Superior temporal gyrus (tissue), 1 donor: Measurements from ENCODE around the gene TRMT10A.
"Not testable (repeated sequence)": the region's sequence is repeated elsewhere in the genome, so short reads cannot be mapped to it uniquely, and the experiment has no call there.

Experiments
- DNase-seq: peaks from one replicate; pipeline ENCODE4 v3.0.0-alpha.2; 2016; ENCODE audit errors: extremely low spot score

Gene TRMT10A

DNA sequence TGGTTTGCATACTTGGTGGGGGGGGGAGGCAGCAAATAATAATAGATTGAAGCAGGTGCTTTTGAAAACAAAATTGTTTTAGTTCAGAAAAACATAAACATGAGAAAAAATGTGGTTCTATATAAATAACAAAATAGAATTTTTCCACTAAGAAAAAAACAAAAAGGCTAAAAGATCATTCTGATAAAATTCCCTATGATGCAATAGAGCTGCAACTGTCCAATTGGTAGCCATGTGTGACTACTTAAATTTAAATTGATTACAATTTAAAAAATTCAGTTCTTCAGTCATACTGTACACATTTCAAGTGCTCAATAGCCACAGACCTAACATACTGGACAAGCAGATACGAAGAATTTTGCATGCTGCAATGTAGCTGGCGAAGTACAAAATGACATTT is 11.0 kb downstream of the TRMT10A start:
- no peak for DNase-seq

DNA sequence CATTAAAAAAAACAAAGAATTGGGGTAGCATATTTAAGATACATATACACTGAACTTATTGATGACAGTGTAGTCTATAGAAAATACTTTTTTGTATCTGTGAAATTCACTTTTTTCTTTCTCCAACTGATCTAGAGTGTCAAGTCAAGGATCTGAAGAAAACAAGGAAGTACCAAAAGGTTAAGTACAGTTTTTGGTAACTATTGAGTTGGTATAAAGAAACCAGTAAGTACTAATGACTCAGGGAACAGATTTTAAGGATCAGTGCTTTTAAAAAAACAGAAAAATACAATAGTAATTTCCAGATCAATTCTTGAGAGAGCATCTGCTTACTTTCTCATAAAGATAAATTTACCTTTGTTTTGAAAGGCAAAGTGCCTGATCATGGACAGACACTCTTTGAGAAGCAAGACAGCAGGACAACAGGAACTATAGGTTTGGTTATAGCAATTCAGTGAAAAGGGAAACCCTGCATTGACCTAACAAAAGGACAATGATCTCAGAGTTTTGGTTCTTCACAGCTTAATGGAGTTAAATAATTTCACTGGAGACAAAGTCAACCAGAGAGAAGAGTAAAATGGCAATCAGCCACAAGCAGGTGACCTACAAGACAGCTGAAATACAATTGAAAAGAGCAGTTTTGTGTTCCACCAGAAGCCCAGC is 23.4 kb downstream of the TRMT10A start:
- DNase-seq: no peak

DNA sequence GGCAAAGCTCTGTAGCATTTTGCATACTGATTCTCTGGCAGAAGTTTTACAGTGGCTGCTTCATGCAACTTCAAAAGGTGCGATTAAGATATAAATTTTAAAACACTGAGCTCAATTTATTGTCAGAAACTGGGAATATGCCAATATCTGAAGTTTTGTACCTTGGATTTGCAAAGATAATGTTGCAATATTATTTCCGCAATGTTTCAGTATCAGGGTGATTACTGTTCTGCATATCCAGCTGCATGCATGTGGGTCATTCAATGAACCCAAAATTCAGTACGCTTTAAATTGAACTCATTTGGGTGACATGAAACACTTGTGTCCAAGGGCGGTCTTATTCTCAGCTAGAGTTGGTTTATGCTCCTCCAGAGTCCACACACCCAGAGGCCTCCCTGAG is 26.2 kb downstream of the TRMT10A start:
- DNase-seq: no peak

DNA sequence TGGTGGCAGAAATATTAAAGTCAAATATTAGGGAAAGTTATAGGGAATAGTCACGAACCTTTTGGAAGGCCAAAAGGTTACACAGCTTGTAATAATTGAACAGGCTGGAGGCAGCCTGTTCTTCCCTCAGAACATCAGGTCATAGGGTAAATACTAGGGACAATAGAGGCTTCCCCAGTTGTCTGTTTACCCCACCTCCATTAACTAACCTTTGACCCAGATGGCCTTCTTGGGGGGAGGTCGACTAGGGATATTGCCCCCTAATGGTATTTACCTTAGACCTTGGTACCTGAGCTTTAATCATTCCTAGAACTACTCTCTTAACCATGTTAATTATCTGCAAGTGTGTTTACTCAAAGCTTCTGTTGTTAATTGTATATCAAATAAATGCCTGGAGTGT is 27.0 kb downstream of the TRMT10A start:
- DNase-seq: no peak

DNA sequence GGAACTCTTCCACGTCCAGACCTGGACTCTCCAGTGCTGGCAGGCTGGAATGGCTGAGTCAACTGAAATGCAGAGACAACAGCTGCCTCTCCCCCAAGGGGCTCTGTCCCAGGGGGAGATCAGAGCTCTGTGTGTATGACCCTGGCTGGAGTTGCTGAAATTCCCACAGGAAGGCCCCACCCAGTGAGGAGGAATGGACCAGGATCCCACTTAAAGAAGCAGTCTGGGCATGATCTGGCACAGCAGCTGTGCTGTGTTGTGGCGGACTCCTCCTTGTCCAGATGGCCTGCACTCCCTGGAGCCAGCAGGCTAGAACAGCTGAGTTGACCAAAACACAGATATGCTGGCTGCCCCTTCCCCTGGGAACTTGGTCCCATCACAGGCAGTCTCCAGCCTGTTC is 27.6 kb downstream of the TRMT10A start:
- DNase-seq: no peak

DNA sequence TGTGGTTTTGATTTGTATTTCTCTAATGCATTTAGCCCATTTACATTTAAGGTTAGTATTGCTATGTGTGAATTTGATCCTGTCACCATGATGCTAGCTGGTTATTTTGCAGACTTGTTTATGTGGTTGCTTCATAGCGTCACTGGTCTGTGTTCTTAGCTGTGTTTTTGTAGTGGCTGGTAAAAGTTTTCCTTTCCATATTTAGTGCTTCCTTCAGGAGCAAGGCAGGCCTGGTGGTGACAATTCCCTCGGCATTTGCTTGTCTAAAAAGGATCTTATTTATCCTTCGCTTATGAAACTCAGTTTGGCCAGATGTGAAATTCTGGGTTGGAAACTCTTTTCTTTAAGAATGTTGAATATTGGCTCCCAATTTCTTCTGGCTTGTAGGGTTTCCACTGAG is 29.1 kb downstream of the TRMT10A start:
- DNase-seq: not testable (repeated sequence)

DNA sequence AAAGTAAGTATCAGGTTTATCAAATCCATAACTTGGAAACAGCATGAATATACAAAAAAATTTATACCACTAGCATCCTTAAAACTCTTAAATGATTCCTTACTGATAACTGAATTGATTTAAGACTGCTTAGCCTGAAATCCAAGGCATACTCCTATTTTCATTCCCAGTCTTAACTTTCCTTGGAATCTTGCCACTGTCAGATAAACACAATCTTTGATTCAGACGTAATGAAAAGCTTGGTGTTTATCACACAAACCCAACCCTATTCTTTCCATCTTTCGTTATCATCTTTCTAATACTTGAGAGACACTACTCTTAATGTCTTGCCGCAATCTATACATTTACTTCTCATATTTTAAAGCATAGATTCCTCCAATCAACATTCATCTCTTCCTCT is 33.9 kb downstream of the TRMT10A start:
- no peak for DNase-seq

DNA sequence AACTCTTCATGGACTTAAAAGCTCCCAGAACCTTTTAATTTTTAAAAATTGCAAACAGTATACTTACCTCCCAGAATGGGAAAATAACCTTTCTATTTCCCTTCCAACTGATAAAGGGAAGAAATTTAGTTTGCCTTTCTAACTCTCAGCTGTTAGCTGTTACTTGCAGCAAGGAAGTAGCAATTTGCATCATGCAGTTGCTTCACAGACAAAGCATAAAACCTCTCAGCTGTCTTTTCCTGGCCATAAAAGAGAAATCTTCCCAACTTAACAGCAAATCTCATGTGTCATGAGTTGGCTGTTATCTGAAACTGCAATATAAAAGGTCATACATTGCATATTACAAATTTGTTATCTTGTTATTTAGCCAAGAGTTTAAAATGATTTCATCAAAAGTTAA is 34.6 kb downstream of the TRMT10A start:
- no peak for DNase-seq

DNA sequence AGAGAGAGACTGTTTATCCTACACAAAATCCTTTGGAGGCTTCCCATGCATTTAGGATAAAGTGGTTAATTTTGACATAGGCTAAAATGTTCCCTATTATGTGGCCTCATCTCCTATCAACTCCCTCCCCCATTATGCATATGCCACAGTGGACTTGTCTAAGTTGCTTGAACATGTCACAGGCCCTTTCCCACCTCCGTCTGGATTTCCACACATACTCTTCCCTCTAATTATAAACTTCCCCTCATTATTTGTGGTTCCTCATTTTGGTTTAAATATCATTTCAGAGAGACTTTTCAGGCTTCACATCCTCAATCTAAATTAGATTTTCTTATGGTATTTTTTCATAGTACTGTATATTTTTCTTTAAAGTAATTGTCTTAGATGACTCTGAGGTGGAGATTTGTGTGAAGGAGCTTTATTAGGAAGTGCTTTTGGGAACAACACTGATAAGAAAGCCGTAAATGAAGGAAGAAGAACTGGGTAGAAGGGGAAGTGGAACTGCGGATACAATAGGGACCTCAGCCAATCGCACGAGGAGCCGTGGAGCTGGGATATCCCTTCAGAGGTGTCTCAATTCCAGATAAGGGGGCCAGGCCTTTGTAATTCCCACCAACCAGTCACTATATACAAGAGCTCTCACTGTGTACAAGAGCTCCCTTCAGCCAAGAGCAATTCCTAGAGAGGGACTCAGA is 45.1 kb downstream of the TRMT10A start:
- no peak for DNase-seq

DNA sequence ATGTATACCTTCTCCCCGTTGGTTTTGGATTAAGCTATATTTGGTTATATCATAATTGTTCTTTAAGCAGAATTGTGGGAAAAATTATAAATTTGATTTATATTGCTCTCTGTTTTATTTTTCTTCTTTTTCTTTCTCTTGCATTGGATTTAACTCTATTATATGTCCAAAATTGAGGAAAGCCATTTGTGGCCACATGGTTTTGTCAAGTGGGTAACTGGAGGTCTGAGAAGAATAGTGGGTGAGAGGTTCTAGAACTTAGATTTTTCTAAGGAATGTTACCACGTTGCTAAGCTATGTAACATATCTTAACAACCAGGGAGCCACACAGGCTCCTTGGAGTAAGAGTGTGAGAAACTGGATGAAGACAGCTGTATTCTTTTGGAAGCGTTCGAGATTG is 53.1 kb downstream of the TRMT10A start, which contains the start of gene C4orf17:
C4orf17 (plus strand) TSS at position 301 of the 400 bp plus-strand sequence. CDS start 2,061 bp downstream, outside the sequence.
- DNase-seq: no peak

DNA sequence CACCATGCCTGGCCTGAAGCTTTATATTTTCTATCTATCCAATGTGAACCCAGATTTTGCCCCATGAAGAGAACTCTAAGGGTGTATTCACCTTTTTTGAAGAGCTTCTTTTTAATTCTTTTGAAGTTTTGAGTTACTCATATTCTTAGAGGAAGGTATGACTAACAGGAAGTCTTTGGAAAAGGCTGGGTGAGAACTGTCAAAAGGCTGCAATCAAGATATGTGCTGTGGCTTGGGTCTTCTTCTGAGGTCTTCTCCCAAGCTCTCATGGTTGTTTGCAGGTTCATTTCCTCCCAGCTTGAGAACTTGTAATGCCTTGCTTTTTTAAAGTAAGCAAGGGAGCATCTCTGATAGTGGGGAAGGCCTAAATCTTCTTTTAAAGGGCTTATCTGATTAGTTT is 56.1 kb downstream of the TRMT10A start:
- DNase-seq: no peak

DNA sequence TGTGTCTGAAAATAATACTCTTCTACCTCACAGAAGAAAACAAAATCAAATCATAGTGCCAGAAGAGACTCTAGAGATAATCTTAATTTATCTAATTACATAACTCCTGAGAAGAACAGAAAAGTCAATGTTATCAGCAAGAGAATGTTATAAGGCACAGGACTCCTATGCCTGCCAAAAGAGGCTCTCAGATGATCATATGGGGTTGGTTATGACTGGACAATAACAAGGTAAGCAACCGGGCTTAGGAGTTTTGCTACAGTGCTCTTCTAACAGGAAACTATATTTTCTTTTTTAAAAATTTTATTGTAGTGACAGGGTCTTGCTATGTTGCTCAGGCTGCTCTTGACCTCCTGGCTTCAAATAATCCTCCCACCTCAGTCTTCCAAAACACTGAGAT is 56.5 kb downstream of the TRMT10A start:
- no peak for DNase-seq

DNA sequence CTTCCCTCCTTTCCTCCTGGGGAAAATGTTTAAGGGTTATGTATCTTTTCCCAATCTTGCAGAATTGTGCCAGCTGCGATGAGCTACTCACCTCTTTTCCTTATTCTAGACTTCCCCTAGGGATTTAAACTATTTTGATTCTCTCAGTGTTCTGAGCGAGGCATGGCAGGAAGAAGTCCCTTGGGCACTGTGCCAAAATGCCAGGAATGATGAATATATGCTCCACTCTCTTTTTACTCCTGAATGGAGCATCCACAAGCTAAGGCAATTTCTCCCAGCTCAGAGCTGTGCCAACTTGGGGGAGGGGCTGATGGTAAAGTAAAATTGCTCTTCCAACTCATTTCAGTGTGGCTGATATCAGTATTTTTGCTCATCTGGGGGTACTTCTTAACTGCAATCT is 57.1 kb downstream of the TRMT10A start:
- DNase-seq: no peak

DNA sequence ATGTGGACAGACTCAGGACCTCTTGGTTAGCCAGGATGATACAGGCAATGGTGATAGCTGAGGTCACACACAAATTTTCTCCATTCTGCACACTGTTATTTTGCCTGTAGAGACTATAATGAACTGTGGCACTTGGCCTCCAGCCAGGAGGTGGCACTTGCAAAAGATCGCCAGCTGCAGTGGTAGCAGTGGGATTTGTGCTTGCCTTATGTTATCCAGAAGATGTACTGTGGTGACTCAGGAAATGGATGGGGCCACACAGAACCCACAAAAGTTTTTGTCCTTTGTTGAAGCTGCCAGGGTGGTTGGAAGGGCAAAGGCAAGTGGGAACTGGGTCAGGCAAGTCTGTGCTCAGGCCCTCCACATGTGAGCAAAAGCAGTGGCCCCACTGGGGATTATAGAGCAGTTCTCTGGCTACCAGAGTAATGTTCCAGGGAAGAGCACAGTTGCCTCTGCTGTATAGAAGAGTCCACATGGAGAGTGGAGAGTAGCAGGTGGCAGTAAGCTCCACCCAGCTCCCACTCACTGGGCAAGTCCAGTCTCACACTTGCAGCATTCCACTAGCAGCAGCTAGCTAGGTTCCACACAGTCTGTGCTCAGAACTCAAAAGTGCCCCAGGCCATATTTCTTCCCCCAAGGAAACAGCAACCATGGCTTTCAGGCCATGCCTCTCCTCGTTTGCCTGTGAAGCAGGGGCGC is 58.9 kb downstream of the TRMT10A start:
- no peak for DNase-seq
